PC-3 (cell line): Measurements from ENCODE around the gene ZBTB26.

Source experiments
- EZH2 ChIP-seq: fragments of 300-600 bp; sonication (generic); IDR thresholded peaks from one replicate; pipeline ENCODE4 v1.6.1; 2017; ENCODE audit warnings: antibody characterized with exemption, mild to moderate bottlenecking, low read length; ENCODE audit not compliant: unreplicated experiment
- TF ChIP-seq, protein P1 (sequence below): fragments of 300-600 bp; sonication (generic); conservative IDR thresholded peaks from 2 replicates; pipeline ENCODE4 v1.5.1; 2017; ENCODE audit warnings: antibody characterized with exemption, low read depth, mild to moderate bottlenecking, low read length

DNA sequence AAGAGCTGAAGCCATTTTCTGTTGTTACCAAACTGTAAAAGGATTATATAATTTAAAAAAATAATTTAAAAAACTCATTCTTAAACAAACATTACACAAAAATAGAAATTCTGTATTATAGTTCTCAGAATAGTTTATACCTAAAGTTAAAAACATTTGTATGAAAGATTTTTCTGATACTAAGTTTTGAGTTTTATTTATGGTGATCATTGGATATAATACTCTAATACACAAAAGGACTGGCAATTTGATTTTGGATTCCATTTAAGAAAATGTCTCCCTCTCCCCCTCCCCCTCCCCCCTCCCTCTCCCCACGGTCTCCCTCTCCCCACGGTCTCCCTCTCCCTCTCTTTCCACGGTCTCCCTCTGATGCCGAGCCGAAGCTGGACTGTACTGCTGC lies 65.2 kb downstream of the ZBTB26 start:
- TF ChIP-seq EZH2, result no peak
- TF ChIP-seq, protein P1, sequence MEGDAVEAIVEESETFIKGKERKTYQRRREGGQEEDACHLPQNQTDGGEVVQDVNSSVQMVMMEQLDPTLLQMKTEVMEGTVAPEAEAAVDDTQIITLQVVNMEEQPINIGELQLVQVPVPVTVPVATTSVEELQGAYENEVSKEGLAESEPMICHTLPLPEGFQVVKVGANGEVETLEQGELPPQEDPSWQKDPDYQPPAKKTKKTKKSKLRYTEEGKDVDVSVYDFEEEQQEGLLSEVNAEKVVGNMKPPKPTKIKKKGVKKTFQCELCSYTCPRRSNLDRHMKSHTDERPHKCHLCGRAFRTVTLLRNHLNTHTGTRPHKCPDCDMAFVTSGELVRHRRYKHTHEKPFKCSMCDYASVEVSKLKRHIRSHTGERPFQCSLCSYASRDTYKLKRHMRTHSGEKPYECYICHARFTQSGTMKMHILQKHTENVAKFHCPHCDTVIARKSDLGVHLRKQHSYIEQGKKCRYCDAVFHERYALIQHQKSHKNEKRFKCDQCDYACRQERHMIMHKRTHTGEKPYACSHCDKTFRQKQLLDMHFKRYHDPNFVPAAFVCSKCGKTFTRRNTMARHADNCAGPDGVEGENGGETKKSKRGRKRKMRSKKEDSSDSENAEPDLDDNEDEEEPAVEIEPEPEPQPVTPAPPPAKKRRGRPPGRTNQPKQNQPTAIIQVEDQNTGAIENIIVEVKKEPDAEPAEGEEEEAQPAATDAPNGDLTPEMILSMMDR, result no peak
